GM12873 (cell line): Measurements from ENCODE around the gene PANX2.

ENCODE experiments used
- TF ChIP-seq, protein P1 (sequence below): IDR thresholded peaks from 2 replicates; pipeline ENCODE4 v1.5.1; 2012; ENCODE audit warnings: low read depth, mild to moderate bottlenecking, moderate library complexity, low read length, control low read depth; ENCODE audit not compliant: insufficient read depth; ENCODE audit errors: missing control alignments

Gene PANX2

DNA sequence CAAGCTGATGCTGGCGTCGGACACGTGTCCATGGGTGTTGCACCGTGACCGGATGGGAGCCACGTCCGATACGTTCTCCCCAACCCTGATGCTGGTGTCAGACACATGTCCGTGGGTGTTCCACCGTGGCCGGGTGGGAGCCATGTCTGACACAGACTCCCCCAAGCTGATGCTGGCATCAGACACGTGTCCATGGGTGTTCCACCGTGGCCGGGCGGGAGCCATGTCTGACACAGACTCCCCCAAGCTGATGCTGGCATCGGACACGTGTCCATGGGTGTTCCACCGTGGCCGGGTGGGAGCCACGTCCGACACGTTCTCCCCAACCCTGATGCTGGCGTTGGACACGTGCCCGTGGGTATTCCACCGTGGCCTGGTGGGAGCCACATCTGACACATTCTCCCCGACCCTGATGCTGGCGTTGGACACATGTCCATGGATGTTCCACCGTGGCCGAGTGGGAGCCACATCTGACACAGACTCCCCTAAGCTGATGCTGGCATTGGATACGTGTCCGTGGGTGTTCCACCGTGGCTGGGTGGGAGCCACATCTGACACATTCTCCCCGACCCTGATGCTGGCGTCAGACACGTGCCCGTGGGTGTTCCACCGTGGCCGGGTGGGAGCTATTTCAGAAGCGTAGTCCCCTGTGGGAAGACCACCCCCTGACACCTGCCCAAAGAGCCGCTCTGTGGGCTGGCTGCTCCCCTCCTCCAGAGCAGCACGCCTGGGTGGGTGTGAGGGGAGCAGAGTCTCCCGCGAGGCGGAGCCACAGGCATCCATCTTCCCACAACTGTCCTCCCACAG, 50.3 kb downstream of the PANX2 start:
- TF ChIP-seq, protein P1, sequence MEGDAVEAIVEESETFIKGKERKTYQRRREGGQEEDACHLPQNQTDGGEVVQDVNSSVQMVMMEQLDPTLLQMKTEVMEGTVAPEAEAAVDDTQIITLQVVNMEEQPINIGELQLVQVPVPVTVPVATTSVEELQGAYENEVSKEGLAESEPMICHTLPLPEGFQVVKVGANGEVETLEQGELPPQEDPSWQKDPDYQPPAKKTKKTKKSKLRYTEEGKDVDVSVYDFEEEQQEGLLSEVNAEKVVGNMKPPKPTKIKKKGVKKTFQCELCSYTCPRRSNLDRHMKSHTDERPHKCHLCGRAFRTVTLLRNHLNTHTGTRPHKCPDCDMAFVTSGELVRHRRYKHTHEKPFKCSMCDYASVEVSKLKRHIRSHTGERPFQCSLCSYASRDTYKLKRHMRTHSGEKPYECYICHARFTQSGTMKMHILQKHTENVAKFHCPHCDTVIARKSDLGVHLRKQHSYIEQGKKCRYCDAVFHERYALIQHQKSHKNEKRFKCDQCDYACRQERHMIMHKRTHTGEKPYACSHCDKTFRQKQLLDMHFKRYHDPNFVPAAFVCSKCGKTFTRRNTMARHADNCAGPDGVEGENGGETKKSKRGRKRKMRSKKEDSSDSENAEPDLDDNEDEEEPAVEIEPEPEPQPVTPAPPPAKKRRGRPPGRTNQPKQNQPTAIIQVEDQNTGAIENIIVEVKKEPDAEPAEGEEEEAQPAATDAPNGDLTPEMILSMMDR, result no peak

DNA sequence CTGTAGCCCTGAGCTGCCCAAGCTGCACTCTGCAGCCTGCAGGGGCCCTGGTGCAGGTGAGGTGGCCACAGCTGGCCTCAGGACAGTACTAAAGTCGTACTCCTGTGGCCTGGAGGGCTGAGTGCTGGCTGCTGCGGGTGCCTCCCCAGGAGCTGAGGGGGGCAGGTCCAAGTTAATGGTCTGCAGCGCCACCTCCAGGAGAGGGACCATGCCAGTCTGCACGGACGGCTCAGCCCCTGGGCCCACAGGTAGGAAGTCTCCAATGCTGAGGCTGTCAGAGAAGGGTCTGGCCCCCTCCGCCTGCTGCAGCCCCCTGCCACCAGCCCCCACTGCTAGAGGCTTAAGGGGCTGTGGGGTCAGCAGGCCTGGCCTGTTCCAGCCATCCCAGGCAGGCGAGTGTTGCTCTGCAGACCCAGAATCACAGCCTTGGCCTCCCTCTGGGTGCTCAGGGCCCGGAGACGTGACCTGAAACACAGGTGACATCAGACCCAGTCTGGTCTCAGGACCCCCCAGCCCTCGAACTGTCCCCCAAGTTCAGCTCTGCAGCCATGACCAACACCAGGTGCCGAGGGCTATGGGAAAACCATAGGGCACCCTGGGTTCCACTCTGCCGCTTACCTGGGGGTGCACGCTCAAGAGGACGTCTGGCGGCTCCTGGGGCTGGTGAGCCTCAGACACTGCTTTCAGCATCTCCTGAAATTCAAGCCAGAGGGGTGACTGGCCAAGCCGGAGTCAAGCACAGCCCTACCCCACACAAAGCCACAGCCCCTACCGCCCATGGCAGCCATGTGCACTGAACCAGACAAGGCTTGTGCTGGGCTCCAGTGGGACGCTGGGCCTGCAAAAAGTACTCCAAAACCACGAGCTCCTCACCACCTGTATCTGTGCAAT, 51.1 kb downstream of the PANX2 start:
- TF ChIP-seq, protein P1, result peak; percentile 6

DNA sequence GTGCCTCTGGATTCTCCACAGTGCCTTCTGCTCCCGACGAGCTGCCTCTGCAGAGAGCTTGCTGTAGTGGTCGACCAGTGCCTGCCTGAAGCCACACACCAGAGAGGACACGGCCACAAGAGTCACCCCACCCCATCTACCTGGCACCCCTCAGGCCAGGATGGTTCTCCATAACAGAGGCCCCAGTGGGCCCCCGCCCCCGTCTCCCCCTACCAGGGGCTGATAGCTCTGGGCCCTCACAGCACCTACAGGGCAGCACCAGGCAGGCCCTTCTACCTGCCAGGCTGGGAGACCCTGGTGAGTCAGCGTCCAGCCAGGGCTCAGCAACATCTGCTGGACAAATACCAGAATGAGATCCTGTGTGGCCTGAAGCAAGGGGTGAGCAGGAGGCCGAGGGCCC, 52.0 kb downstream of the PANX2 start:
- TF ChIP-seq, protein P1, result no peak

DNA sequence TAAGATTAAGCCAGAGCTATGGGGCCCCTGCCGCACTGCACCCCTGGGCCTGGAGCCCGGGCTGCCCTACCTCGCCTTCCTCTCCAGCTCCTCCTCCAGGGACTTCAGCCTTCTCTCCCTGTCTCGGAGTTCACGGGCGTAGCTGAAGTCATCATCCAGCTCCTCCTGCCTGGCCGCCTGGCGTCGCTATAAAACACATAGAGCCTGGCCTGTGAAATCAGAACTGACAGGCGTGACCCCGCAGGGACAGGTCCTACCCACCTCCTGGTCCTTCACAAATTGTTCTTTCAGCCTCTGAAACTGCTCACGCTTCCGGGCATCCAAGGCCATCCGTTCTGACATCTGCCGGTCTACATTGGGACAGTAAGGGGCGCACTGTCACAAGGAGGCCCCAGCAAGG, 53.5 kb downstream of the PANX2 start:
- TF ChIP-seq, protein P1, result no peak

DNA sequence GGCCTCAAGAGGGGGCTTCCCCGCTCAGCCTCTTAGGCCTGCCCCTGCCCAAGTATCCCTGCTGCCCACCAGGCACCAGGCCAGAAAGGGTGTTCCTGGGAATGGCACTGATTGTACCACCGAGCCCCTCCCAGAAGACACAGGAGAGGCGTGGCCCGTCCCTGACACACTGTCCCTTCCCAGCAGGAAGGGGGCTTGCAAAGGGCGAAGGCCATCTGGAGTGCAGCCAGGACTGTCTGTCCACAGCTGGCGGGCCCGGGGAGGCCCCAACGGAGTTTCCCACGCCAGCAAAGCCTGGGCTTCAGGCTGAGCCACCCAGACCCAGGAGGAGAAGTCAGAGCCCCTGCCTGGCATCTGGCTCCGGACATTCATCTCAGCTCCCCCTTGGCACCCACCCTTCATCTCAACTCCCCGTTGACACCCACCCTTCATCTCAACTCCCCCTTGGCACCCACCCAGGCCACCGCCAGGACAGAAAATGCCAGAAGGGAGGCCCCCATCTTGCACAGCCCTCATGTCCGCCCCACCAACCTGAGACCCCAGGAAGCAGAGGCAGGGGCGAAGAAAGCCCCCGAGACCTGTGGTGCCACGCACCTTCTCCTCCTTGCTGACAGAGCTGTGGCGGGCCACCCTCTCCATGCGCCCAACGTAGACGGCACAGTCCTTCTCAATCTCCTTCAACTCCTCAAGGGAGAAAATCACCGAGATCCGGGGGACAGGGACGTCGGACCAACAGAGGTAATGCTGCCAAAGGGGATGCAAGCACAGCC, 54.9 kb downstream of the PANX2 start:
- TF ChIP-seq, protein P1, result no peak

DNA sequence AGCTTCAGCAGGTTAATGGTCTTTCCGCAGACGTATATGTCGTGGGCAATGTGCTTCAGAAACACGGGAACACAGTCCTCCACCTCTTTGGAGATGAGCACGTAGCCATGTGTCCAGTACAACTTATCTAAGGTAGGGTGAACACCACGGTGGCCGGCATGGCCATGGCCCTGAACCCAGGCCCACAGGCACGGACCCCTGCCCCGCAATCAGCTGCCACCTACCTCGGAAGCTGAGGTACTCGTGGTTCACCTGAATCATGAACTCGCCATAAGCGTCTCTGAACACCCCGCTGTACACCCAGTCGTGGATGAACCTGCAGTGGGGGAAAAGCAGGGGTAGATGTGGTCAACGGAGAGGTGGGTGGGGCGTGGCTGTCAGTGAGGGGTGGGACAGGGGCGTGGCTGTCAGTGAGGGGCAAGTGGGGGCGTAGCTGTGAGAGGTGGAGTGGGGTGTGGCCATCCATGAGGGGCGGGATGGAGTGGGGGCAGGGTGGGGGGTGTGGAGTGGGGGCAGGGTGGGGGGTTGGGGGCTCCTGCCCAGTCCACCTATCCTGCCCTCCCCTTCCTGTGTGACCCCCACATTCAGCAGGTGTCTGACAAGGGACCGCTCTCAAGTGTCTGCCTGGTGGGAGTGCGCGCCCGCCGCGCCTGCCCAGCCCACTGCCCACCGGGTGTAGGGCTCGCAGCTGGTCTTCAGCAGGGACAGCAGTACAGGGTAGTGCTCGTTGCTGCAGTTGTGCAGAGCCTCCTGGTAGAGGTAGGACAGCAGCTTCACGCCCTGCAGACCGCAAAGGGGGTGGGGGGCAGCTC, 55.7 kb downstream of the PANX2 start:
- TF ChIP-seq, protein P1, result no peak

DNA sequence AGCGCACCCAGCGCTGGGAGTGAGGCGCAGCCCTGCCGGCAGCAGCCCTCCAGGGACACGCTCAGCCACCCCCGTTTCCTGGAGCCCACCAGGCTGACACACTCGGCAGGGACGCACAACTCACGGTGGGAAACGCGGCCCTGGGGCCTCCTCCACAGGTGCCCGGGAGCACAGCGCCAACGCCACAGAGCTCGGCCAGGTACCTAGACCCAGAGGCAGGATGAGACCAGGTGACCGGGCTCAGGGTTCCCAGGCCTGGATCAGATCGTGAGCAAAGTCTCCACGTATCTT, 56.3 kb downstream of the PANX2 start:
- TF ChIP-seq, protein P1, result no peak
